Mesothelial cell of epicardium (in vitro differentiated cells): Measurements from ENCODE around the gene ABCG2. TPM values are rescaled to one million over a fixed set of nuclear protein-coding genes. Genes with fewer than 3 reads are reported as not detected.

ENCODE experiments used
- DNase-seq, 2 experiments: peaks; one replicate each; pipeline ENCODE4 v3.0.0; 2021; ENCODE audit warnings: low spot score in 2 of 2; ENCODE audit not compliant: unreplicated experiment in 2 of 2
- H3K27ac Mint-ChIP-seq: 2 replicates; pipeline ENCODE4 v1.8.0; 2021; ENCODE audit warnings: mixed read lengths
- H3K27me3 Mint-ChIP-seq: 2 replicates; pipeline ENCODE4 v1.8.0; 2021; ENCODE audit warnings: low read depth, mixed read lengths
- H3K36me3 Mint-ChIP-seq: 2 replicates; pipeline ENCODE4 v1.8.0; 2021; ENCODE audit warnings: mixed read lengths
- H3K4me1 Mint-ChIP-seq: 2 replicates; pipeline ENCODE4 v1.8.0; 2021; ENCODE audit warnings: mixed read lengths
- H3K4me3 Mint-ChIP-seq: 2 replicates; pipeline ENCODE4 v1.8.0; 2021; ENCODE audit warnings: mild to moderate bottlenecking, moderate library complexity, mixed read lengths
- H3K9me3 Mint-ChIP-seq: 2 replicates; pipeline ENCODE4 v1.8.0; 2021; ENCODE audit warnings: mixed read lengths
- CTCF ChIP-seq: fragments of 200-600 bp; sonication (generic); IDR thresholded peaks from one replicate; pipeline ENCODE4 v1.5.0; 2021; ENCODE audit warnings: antibody characterized with exemption; ENCODE audit not compliant: unreplicated experiment
- total RNA-seq: library from RNA; stranded (reverse); gene quantifications from 3 replicates; pipeline ENCODE4 v1.2.1, GENCODE V29; 2021

The ABCG2 gene
- total RNA-seq, 1 donor from 2014 or later, result 0.92 TPM

- no peak overlapping the region for H3K27ac Mint-ChIP-seq
- no peaks in the 10 kb centered on the region for H3K36me3 Mint-ChIP-seq
- TF ChIP-seq CTCF, result no peak
- no peak overlapping the region for H3K4me3 Mint-ChIP-seq
- H3K4me1 Mint-ChIP-seq, result peaks cover 22% of the 10 kb centered on the region
- H3K9me3 Mint-ChIP-seq, result no peaks in the 10 kb centered on the region
- H3K27me3 Mint-ChIP-seq, result no peaks in the 10 kb centered on the region
- no peak for DNase-seq
Measured at GRCh38 chr4:88148560-88148959, 9.9 kb downstream of the ABCG2 start.

- Mint-ChIP-seq H3K9me3 (no peaks in the 10 kb centered on the region), H3K36me3 (no peaks in the 10 kb centered on the region), H3K4me1 (peaks cover 22% of the 10 kb centered on the region), H3K27ac (peak overlapping the region; percentile 1), H3K4me3 (no peak overlapping the region), H3K27me3 (no peaks in the 10 kb centered on the region)
- no peak for TF ChIP-seq CTCF
- no peak for DNase-seq
Measured at GRCh38 chr4:88147799-88148217, 10.6 kb downstream of the ABCG2 start.

GRCh38 chr4:88146891-88147290 is 11.5 kb downstream of the ABCG2 start:
- no peak for TF ChIP-seq CTCF
- no peak for DNase-seq
- no peaks in the 10 kb centered on the region for H3K9me3 Mint-ChIP-seq
- no peaks in the 10 kb centered on the region for H3K36me3 Mint-ChIP-seq
- no peak overlapping the region for H3K27ac Mint-ChIP-seq
- H3K27me3 Mint-ChIP-seq, result no peaks in the 10 kb centered on the region
- H3K4me1 Mint-ChIP-seq, result peaks cover 22% of the 10 kb centered on the region
- no peak overlapping the region for H3K4me3 Mint-ChIP-seq

GRCh38 chr4:88144866-88145300 is 13.6 kb downstream of the ABCG2 start:
- TF ChIP-seq CTCF, result no peak
- Mint-ChIP-seq H3K9me3 (no peaks in the 10 kb centered on the region), H3K36me3 (no peaks in the 10 kb centered on the region), H3K4me3 (no peak overlapping the region), H3K4me1 (peaks cover 22% of the 10 kb centered on the region), H3K27ac (no peak overlapping the region), H3K27me3 (no peaks in the 10 kb centered on the region)
- DNase-seq, result no peak

- no peak for DNase-seq
- no peaks in the 10 kb centered on the region for H3K36me3 Mint-ChIP-seq
- no peak for TF ChIP-seq CTCF
- H3K27ac Mint-ChIP-seq, result no peak overlapping the region
- peaks cover 22% of the 10 kb centered on the region for H3K4me1 Mint-ChIP-seq
- no peaks in the 10 kb centered on the region for H3K27me3 Mint-ChIP-seq
- H3K9me3 Mint-ChIP-seq, result no peaks in the 10 kb centered on the region
- H3K4me3 Mint-ChIP-seq, result no peak overlapping the region
Measured at GRCh38 chr4:88144048-88144447, 14.4 kb downstream of the ABCG2 start.

GRCh38 chr4:88143504-88143903 is 14.9 kb downstream of the ABCG2 start:
- H3K4me1 Mint-ChIP-seq, result peaks cover 22% of the 10 kb centered on the region
- no peaks in the 10 kb centered on the region for H3K36me3 Mint-ChIP-seq
- no peak for DNase-seq
- H3K4me3 Mint-ChIP-seq, result no peak overlapping the region
- H3K27me3 Mint-ChIP-seq, result no peaks in the 10 kb centered on the region
- H3K27ac Mint-ChIP-seq, result no peak overlapping the region
- no peak for TF ChIP-seq CTCF
- H3K9me3 Mint-ChIP-seq, result no peaks in the 10 kb centered on the region
